A673 (cell line): ENCODE results near the gene HNF1B. TPM values are rescaled to one million over a fixed set of nuclear protein-coding genes. Genes with fewer than 3 reads are reported as not detected.

Experiments
- BruUV-seq: library from RNA; stranded (reverse); fragments of 400-500 nt; replicated peaks from 2 replicates; lab custom pipeline; 2021; lab: Mats Ljungman, UMichigan
- CTCF ChIA-PET: fragments of 300-600 bp; sonication (Branson Sonifier 250); formaldehyde crosslinking; loops from one replicate; lab custom pipeline; 2022; ENCODE audit warnings: antibody characterized with exemption; lab: Charles Lee
- POLR2A ChIA-PET: fragments of 300-600 bp; sonication (Branson Sonifier 250); formaldehyde crosslinking; loops from one replicate; lab custom pipeline; 2022; ENCODE audit warnings: antibody characterized with exemption; ENCODE audit not compliant: low non-redundant PET; lab: Charles Lee
- DNase-seq: peaks from one replicate; pipeline ENCODE4 v3.0.0-alpha.2; 2015; ENCODE audit warnings: low spot score
- H3K27ac ChIP-seq: fragments of 200-600 bp; sonication (generic); 2 replicates; pipeline ENCODE4 v1.5.1; 2016; ENCODE audit warnings: mixed run types, low read depth, mild to moderate bottlenecking, mixed read lengths, antibody characterized with exemption, low read length; ENCODE audit not compliant: poor library complexity, severe bottlenecking
- H3K27me3 ChIP-seq: fragments of 200-600 bp; sonication (generic); replicated peaks from 2 replicates; pipeline ENCODE4 v1.6.1; 2017; ENCODE audit warnings: mixed run types, low read depth, mild to moderate bottlenecking, mixed read lengths, antibody characterized with exemption, low read length; ENCODE audit not compliant: insufficient read depth, poor library complexity
- H3K36me3 ChIP-seq: fragments of 200-600 bp; sonication (generic); 2 replicates; pipeline ENCODE4 v1.6.1; 2016; ENCODE audit warnings: mixed run types, mild to moderate bottlenecking, mixed read lengths, antibody characterized with exemption, low read length; ENCODE audit not compliant: insufficient read depth, poor library complexity, severe bottlenecking
- H3K4me1 ChIP-seq: fragments of 200-600 bp; sonication (generic); 2 replicates; pipeline ENCODE4 v1.6.1; 2017; ENCODE audit warnings: mixed run types, mild to moderate bottlenecking, mixed read lengths, antibody characterized with exemption, low read length; ENCODE audit not compliant: insufficient read depth, poor library complexity, severe bottlenecking
- H3K4me3 ChIP-seq: fragments of 200-600 bp; sonication (generic); 2 replicates; pipeline ENCODE4 v1.5.1; 2016; ENCODE audit warnings: low read depth, mixed run types, mild to moderate bottlenecking, mixed read lengths, low read length; ENCODE audit not compliant: poor library complexity, severe bottlenecking
- H3K9me3 ChIP-seq: fragments of 200-600 bp; sonication (generic); 2 replicates; pipeline ENCODE4 v1.6.1; 2016; ENCODE audit warnings: mixed run types, low read depth, mild to moderate bottlenecking, mixed read lengths, antibody characterized with exemption, low read length; ENCODE audit not compliant: poor library complexity, severe bottlenecking
- EZH2 ChIP-seq: fragments of 200-600 bp; sonication (generic); IDR thresholded peaks from 2 replicates; pipeline ENCODE4 v1.6.1; 2017; ENCODE audit warnings: borderline replicate concordance, low read depth, mild to moderate bottlenecking, mixed read lengths, antibody characterized with exemption, low read length; ENCODE audit not compliant: poor library complexity, severe bottlenecking
- intact Hi-C: fragments of 100-400 bp; cut with micrococcal nuclease; formaldehyde crosslinking; loops from one replicate; pipeline ENCODE4 v1.10.0; 2022; ENCODE audit not compliant: unreplicated experiment
- total RNA-seq: library from RNA; stranded (reverse); gene quantifications from 2 replicates; pipeline ENCODE4 v1.2.3, GENCODE V29; 2021
- TF ChIP-seq, protein P1 (sequence below): fragments of 300-800, 200-600 bp; sonication (generic); conservative IDR thresholded peaks from 2 replicates; pipeline ENCODE4 v1.5.1; 2017; ENCODE audit warnings: low read depth, mild to moderate bottlenecking, antibody characterized with exemption, low read length, moderate library complexity, mixed read lengths

The HNF1B gene
- total RNA-seq, 1 experiment from 2014 or later: not detected

DNA sequence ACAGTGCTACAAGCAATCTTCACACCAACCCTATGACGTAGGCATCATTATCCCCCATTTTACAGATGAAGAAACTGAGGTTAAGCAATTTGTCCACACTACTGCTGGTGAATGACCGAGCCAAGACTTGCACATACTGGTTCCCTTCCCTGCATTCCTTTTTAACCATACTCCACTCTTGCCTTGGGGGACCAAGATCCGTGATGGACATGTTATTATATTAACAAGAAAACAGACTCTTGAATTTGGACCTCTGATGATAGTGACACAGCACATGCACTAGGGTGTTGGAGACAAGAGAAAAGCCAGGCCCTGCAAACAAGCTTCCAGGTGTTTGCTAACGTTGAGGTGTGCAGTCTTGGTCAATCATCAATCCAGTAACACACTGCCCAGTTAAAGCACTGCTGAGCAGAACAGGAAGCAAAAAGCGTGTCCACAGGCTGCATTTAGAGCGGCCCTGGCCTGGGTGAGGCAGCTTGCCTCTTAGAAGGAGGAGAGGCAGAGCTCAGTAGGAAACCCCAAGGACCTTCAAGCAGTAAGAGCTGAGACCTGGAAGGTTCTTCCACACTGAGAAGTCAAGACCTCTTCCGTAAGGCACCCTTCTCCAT is 36.7 kb downstream of the HNF1B start:
- no peak for TF ChIP-seq EZH2
- TF ChIP-seq, protein P1, sequence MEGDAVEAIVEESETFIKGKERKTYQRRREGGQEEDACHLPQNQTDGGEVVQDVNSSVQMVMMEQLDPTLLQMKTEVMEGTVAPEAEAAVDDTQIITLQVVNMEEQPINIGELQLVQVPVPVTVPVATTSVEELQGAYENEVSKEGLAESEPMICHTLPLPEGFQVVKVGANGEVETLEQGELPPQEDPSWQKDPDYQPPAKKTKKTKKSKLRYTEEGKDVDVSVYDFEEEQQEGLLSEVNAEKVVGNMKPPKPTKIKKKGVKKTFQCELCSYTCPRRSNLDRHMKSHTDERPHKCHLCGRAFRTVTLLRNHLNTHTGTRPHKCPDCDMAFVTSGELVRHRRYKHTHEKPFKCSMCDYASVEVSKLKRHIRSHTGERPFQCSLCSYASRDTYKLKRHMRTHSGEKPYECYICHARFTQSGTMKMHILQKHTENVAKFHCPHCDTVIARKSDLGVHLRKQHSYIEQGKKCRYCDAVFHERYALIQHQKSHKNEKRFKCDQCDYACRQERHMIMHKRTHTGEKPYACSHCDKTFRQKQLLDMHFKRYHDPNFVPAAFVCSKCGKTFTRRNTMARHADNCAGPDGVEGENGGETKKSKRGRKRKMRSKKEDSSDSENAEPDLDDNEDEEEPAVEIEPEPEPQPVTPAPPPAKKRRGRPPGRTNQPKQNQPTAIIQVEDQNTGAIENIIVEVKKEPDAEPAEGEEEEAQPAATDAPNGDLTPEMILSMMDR: no peak
- Histone ChIP-seq H3K4me1 (no peaks in the 10 kb centered on the region), H3K9me3 (no peaks in the 10 kb centered on the region), H3K27me3 (no peaks in the 10 kb centered on the region), H3K4me3 (no peak overlapping the region), H3K36me3 (no peaks in the 10 kb centered on the region), H3K27ac (no peak overlapping the region)
- no peak for DNase-seq
- ChIA-PET CTCF (no interaction called here), POLR2A (no interaction called here)
- intact Hi-C loops: no loop called here
- no TSS peak for BruUV-seq

DNA sequence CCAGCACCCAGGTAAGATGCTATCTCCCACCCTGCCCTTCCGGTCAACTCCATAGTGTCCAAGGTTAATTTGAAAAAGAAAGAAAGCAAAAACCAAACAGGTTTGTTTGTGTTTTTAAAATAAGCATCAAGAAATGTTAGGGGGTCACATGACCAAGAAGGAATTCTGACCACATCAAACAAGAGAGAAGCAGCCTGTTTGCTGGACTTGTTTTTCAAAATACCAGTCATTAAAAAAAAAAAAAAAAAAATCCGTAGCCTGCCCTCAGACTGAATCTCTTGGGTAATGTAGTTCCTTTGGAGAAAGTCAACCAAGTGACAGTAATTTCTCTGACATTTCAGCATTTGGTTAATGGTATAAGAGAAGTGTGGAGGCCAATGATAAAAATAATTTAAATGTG is 38.4 kb downstream of the HNF1B start:
- intact Hi-C loops: no loop called here
- CTCF ChIA-PET: no interaction called here

DNA sequence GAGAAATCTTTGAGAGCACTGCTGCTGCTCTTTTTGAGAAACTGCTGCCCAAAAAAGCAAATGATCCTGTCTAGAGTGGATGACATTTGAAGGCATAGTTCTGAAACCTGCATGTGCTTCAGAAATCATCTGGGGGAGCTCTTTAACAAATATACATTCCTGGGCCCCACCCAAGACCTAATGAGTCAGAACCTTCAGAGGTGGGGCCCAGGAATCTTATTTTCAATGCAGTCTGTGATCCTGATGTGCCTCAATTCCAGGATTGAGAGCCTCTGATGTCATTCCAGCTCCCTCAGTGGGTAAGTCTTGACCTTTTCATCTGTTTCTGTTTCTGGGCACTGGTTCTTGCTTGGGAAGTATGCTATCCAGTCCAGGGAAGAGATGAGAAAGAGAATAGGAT is 42.3 kb downstream of the HNF1B start:
- BruUV-seq: no TSS peak
- TF ChIP-seq, protein P1: no peak
- TF ChIP-seq EZH2: no peak
- Histone ChIP-seq H3K27me3 (no peaks in the 10 kb centered on the region), H3K4me1 (no peaks in the 10 kb centered on the region), H3K9me3 (no peaks in the 10 kb centered on the region), H3K36me3 (no peaks in the 10 kb centered on the region), H3K27ac (no peak overlapping the region), H3K4me3 (no peak overlapping the region)
- no peak for DNase-seq
- ChIA-PET POLR2A (no interaction called here), CTCF (no interaction called here)
- intact Hi-C loops: no loop called here

More for the DNA sequence above, 38.4 kb downstream of the HNF1B start:
- Histone ChIP-seq H3K4me1 (no peaks in the 10 kb centered on the region), H3K4me3 (no peak overlapping the region), H3K9me3 (no peaks in the 10 kb centered on the region), H3K27me3 (no peaks in the 10 kb centered on the region), H3K27ac (no peak overlapping the region), H3K36me3 (no peaks in the 10 kb centered on the region)
- BruUV-seq: no TSS peak
- no peak for DNase-seq
- TF ChIP-seq EZH2: no peak
- POLR2A ChIA-PET: no interaction called here

DNA sequence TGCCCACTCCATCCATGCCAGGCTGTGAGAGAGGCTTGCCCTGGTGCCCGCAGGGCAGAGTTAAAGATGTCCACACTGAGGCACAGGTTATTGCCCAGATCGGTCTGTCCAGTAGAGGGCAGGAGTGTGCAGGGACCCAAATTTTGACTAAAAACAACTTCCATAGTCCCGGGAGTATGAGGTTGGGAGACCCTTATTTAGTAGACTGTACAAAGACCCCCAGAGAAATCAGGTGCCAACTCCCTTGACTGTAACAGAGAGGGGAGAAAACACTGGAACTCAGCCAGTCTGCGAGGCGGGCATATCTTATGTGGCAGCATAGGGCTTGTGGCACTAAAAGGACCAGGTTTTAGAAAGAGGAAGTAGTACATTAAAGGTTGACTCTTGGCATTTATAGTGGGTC is 43.4 kb downstream of the HNF1B start:
- peak; percentile 7 for DNase-seq
- no peaks in the 10 kb centered on the region for H3K9me3 ChIP-seq
- POLR2A ChIA-PET: no interaction called here
- H3K4me1 ChIP-seq: no peaks in the 10 kb centered on the region
- CTCF ChIA-PET: no interaction called here
- no peak overlapping the region for H3K27ac ChIP-seq
- intact Hi-C loops: no loop called here
- TF ChIP-seq EZH2: no peak
- TF ChIP-seq, protein P1: peak; percentile 63
- no peaks in the 10 kb centered on the region for H3K27me3 ChIP-seq
- H3K36me3 ChIP-seq: no peaks in the 10 kb centered on the region
- no TSS peak for BruUV-seq
- no peak overlapping the region for H3K4me3 ChIP-seq
